IMR-90 (cell line): ENCODE results near the gene COPS9. TPM values are rescaled to one million over a fixed set of nuclear protein-coding genes. Genes with fewer than 3 reads are reported as not detected.

Experiments used
- ATAC-seq: fragments of 200-7000 bp; cut with Tn5 transposase; 2 replicates; pipeline ENCODE4 v1.9.1; 2020; ENCODE audit warnings: low read depth, mild to moderate bottlenecking, moderate library complexity
- BruUV-seq: library from RNA; stranded (reverse); fragments of 400-500 nt; replicated peaks from 2 replicates; lab custom pipeline; 2021; lab: Mats Ljungman, UMichigan
- CTCF ChIA-PET: fragments of 300-600 bp; formaldehyde crosslinking; extraction: SDS; loops from one replicate; lab custom pipeline; 2021; ENCODE audit warnings: antibody characterized with exemption; lab: Yijun Ruan, JAX
- POLR2A ChIA-PET: fragments of 300-600 bp; sonication (Branson Sonifier 250); formaldehyde crosslinking; loops from one replicate; lab custom pipeline; 2022; ENCODE audit warnings: antibody characterized with exemption; ENCODE audit not compliant: unreplicated experiment; lab: Charles Lee
- DNase-seq: peaks from one replicate; pipeline ENCODE4 v3.0.0; 2013
- H2AFZ ChIP-seq: replicated peaks from 2 replicates; pipeline ENCODE3; 2013; ENCODE audit warnings: low read length, mild to moderate bottlenecking; ENCODE audit not compliant: poor library complexity
- H2AK5ac ChIP-seq: 2 replicates; pipeline ENCODE4 v1.6.1; 2013; ENCODE audit warnings: low read depth, low read length, inconsistent platforms
- H2AK9ac ChIP-seq: replicated peaks from 2 replicates; pipeline ENCODE3; 2013; ENCODE audit warnings: mild to moderate bottlenecking, low read depth, low read length, moderate library complexity; ENCODE audit not compliant: poor library complexity
- H2BK120ac ChIP-seq: 2 replicates; pipeline ENCODE4 v1.6.1; 2013; ENCODE audit warnings: low read depth, low read length, inconsistent platforms
- H2BK15ac ChIP-seq: 3 replicates; pipeline ENCODE4 v1.6.1; 2013; ENCODE audit warnings: low read depth, low read length, inconsistent platforms
- H2BK20ac ChIP-seq: 2 replicates; pipeline ENCODE4 v1.6.1; 2013; ENCODE audit warnings: low read depth, mild to moderate bottlenecking, inconsistent platforms, low read length, moderate library complexity
- H2BK5ac ChIP-seq: 2 replicates; pipeline ENCODE4 v1.6.1; 2013; ENCODE audit warnings: mild to moderate bottlenecking, low read depth, low read length, inconsistent platforms; ENCODE audit not compliant: poor library complexity, severe bottlenecking
- H3K14ac ChIP-seq: replicated peaks from 2 replicates; pipeline ENCODE4 v1.6.1; 2013; ENCODE audit warnings: low read depth, low read length, inconsistent platforms
- H3K18ac ChIP-seq: 2 replicates; pipeline ENCODE4 v1.6.1; 2013; ENCODE audit warnings: low read depth, low read length, control low read depth
- H3K23ac ChIP-seq: 2 replicates; pipeline ENCODE4 v1.6.1; 2013; ENCODE audit warnings: low read depth, low read length, inconsistent platforms
- H3K27ac ChIP-seq: 2 replicates; pipeline ENCODE4 v1.5.1; 2013; ENCODE audit warnings: mild to moderate bottlenecking, control low read depth, low read length; ENCODE audit not compliant: insufficient read depth
- H3K27me3 ChIP-seq: 2 replicates; pipeline ENCODE4 v1.6.1; 2013; ENCODE audit warnings: low read length; ENCODE audit not compliant: control insufficient read depth, insufficient read depth
- H3K36me3 ChIP-seq: 2 replicates; pipeline ENCODE4 v1.6.1; 2013; ENCODE audit warnings: low read length, mixed read lengths; ENCODE audit not compliant: control insufficient read depth, insufficient read depth
- H3K4ac ChIP-seq: 2 replicates; pipeline ENCODE4 v1.6.1; 2013; ENCODE audit warnings: low read depth, low read length, inconsistent platforms
- H3K4me1 ChIP-seq: 2 replicates; pipeline ENCODE4 v1.6.1; 2013; ENCODE audit warnings: low read length, mixed read lengths; ENCODE audit not compliant: control insufficient read depth, insufficient read depth
- H3K4me2 ChIP-seq: 2 replicates; pipeline ENCODE4 v1.6.1; 2013; ENCODE audit warnings: low read depth, mild to moderate bottlenecking, control low read depth, low read length, moderate library complexity
- H3K4me3 ChIP-seq: 2 replicates; pipeline ENCODE4 v1.5.1; 2013; ENCODE audit warnings: low read depth, mild to moderate bottlenecking, control low read depth, low read length, moderate library complexity; ENCODE audit not compliant: insufficient read depth
- H3K56ac ChIP-seq: 2 replicates; pipeline ENCODE4 v1.6.1; 2013; ENCODE audit warnings: low read length, inconsistent platforms; ENCODE audit not compliant: insufficient read depth; ENCODE audit errors: extremely low read depth
- H3K79me1 ChIP-seq, 2 experiments: 2 replicates each; pipeline ENCODE4 v1.6.1; 2013; ENCODE audit warnings: low read length in 2 of 2, inconsistent platforms in 1 of 2, low read depth in 1 of 2
- H3K9ac ChIP-seq: 2 replicates; pipeline ENCODE4 v1.6.1; 2013; ENCODE audit warnings: low read depth, low read length, control low read depth
- H3K9me1 ChIP-seq: 2 replicates; pipeline ENCODE4 v1.6.1; 2013; ENCODE audit warnings: low read length, inconsistent platforms; ENCODE audit not compliant: insufficient read depth
- H3K9me3 ChIP-seq: 2 replicates; pipeline ENCODE4 v1.6.1; 2013; ENCODE audit warnings: low read length; ENCODE audit not compliant: control insufficient read depth, insufficient read depth
- H4K20me1 ChIP-seq: 2 replicates; pipeline ENCODE4 v1.6.1; 2013; ENCODE audit warnings: low read length, inconsistent platforms; ENCODE audit not compliant: insufficient read depth
- H4K5ac ChIP-seq: 2 replicates; pipeline ENCODE4 v1.6.1; 2013; ENCODE audit warnings: mild to moderate bottlenecking, low read depth, low read length, control low read depth
- H4K8ac ChIP-seq, 2 experiments: 2 replicates each; pipeline ENCODE4 v1.6.1; 2013; ENCODE audit warnings: low read depth in 2 of 2, low read length in 2 of 2, control low read depth in 1 of 2, inconsistent platforms in 1 of 2
- H4K91ac ChIP-seq: 2 replicates; pipeline ENCODE4 v1.6.1; 2013; ENCODE audit warnings: low read depth, low read length, inconsistent platforms; ENCODE audit not compliant: insufficient read depth
- BHLHE40 ChIP-seq: fragments of 150-350 bp; IDR thresholded peaks from 2 replicates; pipeline ENCODE4 v1.6.1; 2016; ENCODE audit warnings: mild to moderate bottlenecking, low read depth, low read length
- CEBPB ChIP-seq: IDR thresholded peaks from 2 replicates; pipeline ENCODE4 v1.6.1; 2012; ENCODE audit warnings: low read depth, low read length, improper control_type of control experiment
- CHD1 ChIP-seq: IDR thresholded peaks from 2 replicates; pipeline ENCODE4 v1.6.1; 2012; ENCODE audit warnings: low read depth, low read length, improper control_type of control experiment
- CTCF ChIP-seq: conservative IDR thresholded peaks from 2 replicates; pipeline ENCODE4 v1.5.1; 2012; ENCODE audit warnings: mild to moderate bottlenecking, low read depth, low read length, improper control_type of control experiment
- ELK1 ChIP-seq: fragments of 150-350 bp; IDR thresholded peaks from 2 replicates; pipeline ENCODE4 v1.6.1; 2016; ENCODE audit warnings: low read depth, mild to moderate bottlenecking, low read length, moderate library complexity, borderline replicate concordance
- FOS ChIP-seq: fragments of 150-350 bp; IDR thresholded peaks from 2 replicates; pipeline ENCODE4 v1.6.1; 2016; ENCODE audit warnings: low read depth, low read length
- MAFK ChIP-seq: IDR thresholded peaks from 2 replicates; pipeline ENCODE4 v1.6.1; 2012; ENCODE audit warnings: low read depth, low read length, improper control_type of control experiment
- MXI1 ChIP-seq: IDR thresholded peaks from 2 replicates; pipeline ENCODE4 v1.6.1; 2012; ENCODE audit warnings: low read depth, mild to moderate bottlenecking, low read length, moderate library complexity, borderline replicate concordance
- NFE2L2 ChIP-seq: fragments of 150-350 bp; IDR thresholded peaks from 2 replicates; pipeline ENCODE4 v1.6.1; 2016; ENCODE audit warnings: low read depth, mild to moderate bottlenecking, low read length
- POLR2A ChIP-seq: IDR thresholded peaks from 2 replicates; pipeline ENCODE4 v1.6.1; 2012; ENCODE audit warnings: mild to moderate bottlenecking, low read depth, low read length
- RAD21 ChIP-seq: IDR thresholded peaks from 2 replicates; pipeline ENCODE4 v1.6.1; 2012; ENCODE audit warnings: low read length, improper control_type of control experiment
- RCOR1 ChIP-seq: IDR thresholded peaks from 2 replicates; pipeline ENCODE4 v1.6.1; 2012; ENCODE audit warnings: mild to moderate bottlenecking, low read length, improper control_type of control experiment; ENCODE audit not compliant: insufficient replicate concordance
- RFX5 ChIP-seq: IDR thresholded peaks from 2 replicates; pipeline ENCODE4 v1.8.0; 2012; ENCODE audit warnings: low read depth, mild to moderate bottlenecking, low read length, moderate library complexity
- SMC3 ChIP-seq: fragments of 150-350 bp; IDR thresholded peaks from 2 replicates; pipeline ENCODE4 v1.6.1; 2016; ENCODE audit warnings: low read depth, mild to moderate bottlenecking, antibody characterized with exemption, low read length, moderate library complexity
- USF2 ChIP-seq: fragments of 150-350 bp; IDR thresholded peaks from 2 replicates; pipeline ENCODE4 v1.6.1; 2017; ENCODE audit warnings: mild to moderate bottlenecking, antibody characterized with exemption, low read length, low read depth
- WGBS, 2 experiments: methylation state at CpG; one replicate each; pipeline versions ENCODE4 v1.1.5 to v1.1.7; 2013; ENCODE audit warnings: missing lambda C conversion rate in 2 of 2; ENCODE audit not compliant: insufficient read length in 1 of 2; ENCODE audit errors: extremely low coverage in 2 of 2; 5-methylcytosine and 5-hydroxymethylcytosine counted together
- dilution Hi-C: fragments of 300-500 bp; cut with HindIII; formaldehyde crosslinking; loops from one replicate; pipeline ENCODE4 v1.14.3; 2018; ENCODE audit warnings: low sequenced_read_pairs; ENCODE audit not compliant: unreplicated experiment
- in situ Hi-C: fragments of 300-500 bp; cut with MboI; formaldehyde crosslinking; loops from 3 replicates; pipeline ENCODE4 v1.14.3; 2019; ENCODE audit warnings: low sequenced_read_pairs, inconsistent platforms, mixed read lengths
- intact Hi-C: fragments of 100-400 bp; cut with micrococcal nuclease; formaldehyde crosslinking; loops from 2 replicates; pipeline ENCODE4 v1.10.0; 2022
- polyA plus RNA-seq, 3 experiments: library from polyadenylated mRNA; depleted of rRNA; stranded (reverse); fragments of >200 nt; gene quantifications; 2 replicates each; pipeline ENCODE4 v1.2.3, GENCODE V29; 2012; ENCODE audit warnings: low replicate concordance in 1 of 3
- total RNA-seq: library from RNA; depleted of rRNA; stranded (reverse); fragments of >200 nt; gene quantifications from 2 replicates; pipeline ENCODE4 v1.2.3, GENCODE V29; 2012

The COPS9 gene
- total and polyA plus RNA-seq, 2 of the 4 experiments (the other 2 are of a cell fraction), result 85.9 to 309 TPM

GRCh38 chr2:240123821-240124650 lies 12.1 kb downstream of the COPS9 start:
- H3K27ac ChIP-seq, result no peak overlapping the region
- WGBS, 2 experiments, result 70% methylated on average over 6 of the region's 24 CpGs; no CpG with 5 or more reads in 1 of the 2 experiments
- intact Hi-C loops, result no loop called here
- in situ Hi-C loops, result no loop called here
- no peaks in the 10 kb centered on the region; a peak in 1 of 4 replicates for H3K79me1 ChIP-seq
- ATAC-seq (no peak), DNase-seq (no peak)
- H2BK5ac ChIP-seq, result no peak overlapping the region
- no peak overlapping the region for H2AK9ac ChIP-seq
- H3K4ac ChIP-seq, result no peak overlapping the region
- dilution Hi-C loops, result no loop called here
- no peak overlapping the region for H3K23ac ChIP-seq
- H3K9me3 ChIP-seq, result no peaks in the 10 kb centered on the region
- POLR2A ChIA-PET, result no interaction called here
- CTCF ChIA-PET, result no interaction called here
- H4K8ac ChIP-seq, result no peak overlapping the region
- H3K56ac ChIP-seq, result no peak overlapping the region
- H4K20me1 ChIP-seq, result no peaks in the 10 kb centered on the region
- H2AFZ ChIP-seq, result no peak overlapping the region
- no peaks in the 10 kb centered on the region for H3K27me3 ChIP-seq
- H4K91ac ChIP-seq, result no peak overlapping the region
- H3K4me1 ChIP-seq, result no peaks in the 10 kb centered on the region
- no peak overlapping the region for H4K5ac ChIP-seq
- H2BK15ac ChIP-seq, result no peak overlapping the region
- H2AK5ac ChIP-seq, result no peak overlapping the region
- peaks cover 15% of the 10 kb centered on the region; the same call in 1 of the 2 replicates for H3K36me3 ChIP-seq
- no TSS peak for BruUV-seq
- no peaks in the 10 kb centered on the region for H3K9me1 ChIP-seq
- no peak overlapping the region for H2BK120ac ChIP-seq
- no peak overlapping the region for H3K14ac ChIP-seq
- H3K4me3 ChIP-seq, result no peak overlapping the region
- no peak overlapping the region for H3K4me2 ChIP-seq
- H3K18ac ChIP-seq, result no peak overlapping the region
- H3K9ac ChIP-seq, result no peak overlapping the region
- no peak overlapping the region for H2BK20ac ChIP-seq
- TF ChIP-seq MXI1 (no peak), CEBPB (no peak), FOS (no peak), CHD1 (no peak), POLR2A (no peak), BHLHE40 (no peak), RCOR1 (no peak), RFX5 (no peak), ELK1 (no peak), NFE2L2 (no peak), MAFK (no peak), SMC3 (no peak), RAD21 (no peak), USF2 (no peak), CTCF (no peak)
